ENCODE results near the gene FBN3.

FBN3 gene

DNA sequence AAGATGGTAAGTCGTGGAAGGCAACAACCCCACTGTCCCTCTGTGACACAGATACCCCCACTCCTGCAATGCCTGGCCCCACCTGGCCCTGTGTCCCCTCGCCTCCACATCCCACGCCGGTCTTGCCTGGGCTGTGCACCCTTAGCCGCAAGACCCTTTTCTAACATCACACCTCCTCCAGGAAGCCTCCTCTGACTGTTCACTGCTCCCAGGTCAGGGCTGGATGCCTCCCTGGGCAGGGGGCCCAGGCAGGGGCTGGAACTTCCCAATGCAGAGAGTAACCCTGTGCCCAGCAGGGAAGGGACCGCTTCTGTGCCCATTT, 1.3 kb downstream of the FBN3 start:
- no peak for DNase-seq

DNA sequence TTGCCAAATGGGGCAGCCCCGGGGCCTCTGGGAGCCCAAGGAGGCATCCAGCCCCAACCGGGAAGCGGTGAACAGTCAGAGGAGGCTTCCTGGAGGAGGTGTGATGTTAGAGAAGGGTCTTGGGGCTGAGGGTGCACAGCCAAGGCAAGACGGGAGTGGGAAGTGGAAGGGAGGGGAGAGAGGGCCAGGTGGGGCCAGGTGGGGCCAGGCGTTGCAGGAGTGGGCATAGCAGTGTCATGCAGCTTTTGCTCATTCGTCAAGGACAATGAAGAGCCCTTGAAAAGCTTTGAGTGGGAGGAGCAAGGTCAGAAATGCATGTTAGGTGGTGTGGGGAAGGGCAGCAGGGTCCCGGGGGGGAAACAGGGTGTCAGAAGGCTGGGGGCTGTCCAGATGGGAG, 1.8 kb downstream of the FBN3 start:
- DNase-seq = no peak

DNA sequence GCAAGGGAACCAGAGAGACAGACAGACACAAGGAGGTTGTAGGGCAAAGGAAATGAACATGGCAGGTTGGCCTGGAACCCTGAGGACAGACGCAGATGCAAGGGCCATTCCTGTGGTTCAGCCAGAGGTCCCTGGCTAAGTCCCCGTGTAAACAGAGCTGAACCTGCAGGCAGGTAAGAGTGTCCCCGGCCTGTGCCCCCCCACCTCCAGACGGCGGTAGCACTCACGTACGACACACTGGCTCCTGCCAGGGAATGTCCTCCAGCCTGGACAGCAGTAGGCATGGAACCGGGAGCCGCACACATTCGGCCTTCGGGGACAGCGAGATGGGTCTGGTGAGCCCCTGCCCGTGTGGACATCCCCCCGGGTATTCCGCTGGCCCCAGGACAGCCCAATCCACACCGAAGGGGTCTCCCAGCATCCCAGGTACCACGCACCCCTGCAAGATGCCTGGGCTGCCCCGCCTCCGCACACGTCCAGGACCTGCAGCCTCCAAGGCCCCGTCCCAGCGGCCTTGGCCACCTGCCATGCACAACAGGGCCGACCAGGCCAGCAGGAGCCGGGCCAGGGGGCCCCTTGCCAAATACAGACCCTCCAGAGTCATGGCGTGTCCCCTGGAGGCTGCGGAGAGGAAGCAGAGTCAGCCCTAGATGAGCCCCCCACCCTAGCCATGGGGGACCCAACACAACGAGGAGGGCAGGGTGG, 2.4 kb downstream of the FBN3 start:
- no peak for DNase-seq

DNA sequence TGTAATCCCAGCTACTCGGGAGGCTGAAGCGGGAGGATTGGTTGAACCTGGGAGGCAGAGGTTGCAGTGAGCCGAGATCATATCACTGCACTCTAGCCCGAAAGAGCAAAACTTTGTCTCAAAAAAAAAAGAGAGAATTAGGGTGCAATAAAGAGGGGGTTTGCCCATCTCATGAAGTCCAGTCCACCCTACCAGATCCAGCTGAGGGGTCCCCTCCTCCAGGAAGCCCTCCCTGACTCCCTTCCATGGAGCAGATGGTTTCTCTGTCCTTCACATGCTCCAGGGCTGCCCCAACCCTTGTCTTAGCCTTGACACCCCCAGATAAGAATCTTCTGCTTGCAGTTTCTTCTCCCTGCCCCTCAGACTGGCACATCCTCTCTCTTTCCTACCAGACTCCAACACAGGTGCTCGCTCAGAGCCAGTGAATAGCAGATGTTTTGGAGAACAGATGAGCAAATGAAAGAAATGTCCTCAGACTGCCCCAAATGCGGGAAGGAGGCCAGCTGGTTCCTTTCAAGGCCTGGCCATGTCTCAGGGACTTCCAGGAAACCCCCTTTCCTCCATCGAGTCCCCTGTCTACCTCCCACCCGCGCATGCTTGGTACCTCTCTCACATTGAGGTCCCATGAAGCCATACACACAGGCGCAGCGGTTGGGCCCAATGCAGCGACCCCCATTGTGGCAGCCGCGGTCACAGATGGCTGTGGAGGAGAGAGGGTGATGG, 5.0 kb downstream of the FBN3 start:
- DNase-seq = no peak

DNA sequence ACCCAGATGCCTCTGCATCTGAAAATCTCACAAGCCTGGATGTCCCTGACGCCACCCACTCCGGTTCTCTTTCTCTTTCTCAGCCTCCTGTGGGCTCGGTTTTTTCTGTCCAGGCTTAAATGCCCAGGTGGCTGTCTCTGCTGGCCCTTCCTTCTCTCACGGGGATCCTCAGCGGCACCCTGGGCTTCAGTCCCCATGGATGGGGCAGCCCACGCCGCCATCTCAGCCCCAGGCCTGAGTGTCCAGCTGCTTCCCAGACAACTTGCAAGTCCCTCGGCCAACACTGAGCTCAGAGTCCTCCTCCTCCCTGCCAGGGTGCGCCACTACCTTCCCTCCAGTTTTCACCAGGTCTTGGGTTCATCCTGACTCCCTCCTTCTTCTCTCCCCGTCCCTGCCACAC, 6.4 kb downstream of the FBN3 start:
- no peak for DNase-seq

DNA sequence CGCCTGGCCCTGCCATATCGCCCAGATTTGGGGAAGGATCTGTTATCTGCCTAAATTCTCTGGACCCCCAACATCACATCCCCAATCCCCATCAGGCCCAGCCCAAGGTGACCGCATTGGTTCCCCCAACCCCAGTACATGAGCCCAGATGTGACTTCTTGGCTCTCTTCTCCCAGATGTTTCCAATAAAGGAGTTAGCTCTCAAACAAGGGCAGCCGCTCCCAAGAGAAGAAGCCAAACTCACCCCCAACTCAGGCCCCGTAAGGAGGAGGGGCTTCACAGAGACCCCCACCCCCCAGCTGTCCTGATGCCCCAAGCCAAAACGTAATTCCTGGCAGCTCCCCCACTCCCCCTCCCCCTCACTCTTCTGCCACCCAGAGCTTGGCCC, 6.9 kb downstream of the FBN3 start:
- no peak for DNase-seq

DNA sequence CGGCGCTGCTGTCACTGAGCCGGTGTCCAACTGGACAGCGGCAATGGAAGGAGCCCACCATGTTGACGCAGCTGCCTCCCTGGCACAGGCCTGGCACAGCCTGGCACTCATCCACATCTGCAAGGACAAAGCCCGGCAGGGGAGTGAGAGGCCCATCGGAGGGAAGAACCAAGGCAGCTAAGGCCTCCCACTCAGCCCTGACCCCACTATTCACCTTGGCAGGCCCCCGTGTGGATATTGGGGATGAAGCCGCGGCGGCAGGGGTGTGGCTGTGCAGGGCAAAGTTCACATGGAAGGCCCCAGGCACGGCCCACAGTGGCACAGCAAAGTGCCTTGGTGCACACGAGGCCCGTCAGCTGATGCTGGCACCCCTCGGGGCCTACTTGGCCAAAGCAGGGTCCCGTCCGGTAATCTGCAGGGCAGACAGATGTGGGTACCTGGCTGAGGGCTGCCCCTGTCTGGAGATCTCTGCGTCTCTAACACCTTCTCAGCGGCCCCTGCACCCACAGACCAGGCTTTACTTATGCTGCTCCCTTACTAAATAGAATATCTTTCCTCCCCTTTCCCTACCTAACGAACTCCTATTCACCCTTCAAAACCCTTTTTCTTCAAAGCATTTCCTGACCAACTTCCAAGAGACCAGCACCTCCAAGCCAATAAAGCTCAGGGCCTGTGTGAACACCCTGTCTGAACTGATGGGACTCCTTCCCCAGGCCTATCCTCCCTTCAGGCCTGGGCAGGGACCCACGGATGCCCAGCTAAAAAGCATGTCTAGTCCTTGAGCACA, 7.5 kb downstream of the FBN3 start:
- DNase-seq = no peak

DNA sequence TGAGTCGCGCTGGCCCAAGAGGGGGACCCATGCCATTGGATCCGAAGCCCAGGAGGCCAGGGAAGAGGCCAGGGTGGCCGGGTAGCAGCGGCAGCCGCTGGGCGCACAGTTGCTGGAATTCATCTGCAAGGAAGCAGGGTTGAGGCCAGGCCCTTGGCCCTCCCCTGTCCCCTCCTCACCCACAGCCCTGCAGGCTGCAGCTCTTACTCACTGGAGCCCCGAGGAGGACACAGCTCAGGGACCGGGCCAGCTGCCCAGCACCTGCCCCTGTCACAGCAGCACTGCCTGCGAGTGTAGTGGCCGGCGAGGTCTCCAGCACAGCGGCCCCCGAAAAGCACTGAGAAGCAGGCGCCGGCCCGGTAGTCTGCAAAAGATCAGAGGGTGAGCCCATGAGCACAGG, 11.2 kb downstream of the FBN3 start:
- DNase-seq = no peak

DNA sequence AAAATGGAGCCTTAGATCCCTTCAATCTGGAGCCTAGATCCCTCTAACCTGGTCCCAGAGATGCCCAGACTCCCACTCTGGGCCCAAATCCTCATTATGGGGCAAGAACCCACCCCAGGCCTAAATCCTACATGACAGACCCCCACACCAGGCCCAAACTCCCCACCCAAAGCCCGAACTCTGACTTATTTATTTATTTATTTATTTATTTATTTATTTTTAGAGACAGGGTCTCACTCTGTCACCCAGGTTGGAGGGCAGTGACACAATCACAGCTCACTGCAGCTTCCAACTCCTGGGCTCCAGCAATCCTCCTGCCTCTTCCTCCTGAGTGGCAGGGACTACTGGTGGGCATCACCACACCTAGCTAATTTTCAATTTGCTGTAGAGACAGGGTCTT, 12.0 kb downstream of the FBN3 start:
- no peak for DNase-seq

DNA sequence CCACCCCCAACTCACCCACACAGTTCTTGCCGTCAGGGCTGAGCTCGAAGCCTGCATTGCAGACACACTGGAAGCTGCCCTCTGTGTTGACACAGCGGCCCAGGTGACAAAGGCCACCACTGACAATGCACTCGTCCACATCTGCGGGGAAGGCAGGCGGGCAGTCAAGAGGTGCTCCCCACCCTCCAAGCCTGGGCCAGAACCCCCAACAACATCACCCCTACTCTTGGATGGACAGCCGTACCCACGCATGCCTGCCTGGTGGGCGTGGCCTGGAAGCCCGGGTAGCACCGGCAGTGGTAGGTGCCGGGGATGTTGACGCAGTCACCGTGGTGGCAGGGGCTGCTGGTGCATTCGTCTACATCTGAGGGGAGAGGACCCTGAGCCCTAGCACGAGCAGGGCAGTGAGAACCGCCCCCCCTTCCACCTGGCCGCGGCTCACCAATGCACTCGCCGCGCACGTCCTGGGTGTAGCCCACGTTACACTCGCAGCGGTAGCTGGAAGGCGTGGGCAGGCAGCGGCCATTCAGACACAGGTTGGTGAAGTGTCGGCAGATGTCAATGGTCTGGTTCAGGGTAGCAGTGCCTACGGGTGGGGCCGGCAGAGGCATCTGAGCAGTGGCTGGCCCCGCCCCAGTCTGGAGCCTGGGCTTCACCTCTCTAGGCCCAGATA, 13.3 kb downstream of the FBN3 start:
- no peak for DNase-seq

DNA sequence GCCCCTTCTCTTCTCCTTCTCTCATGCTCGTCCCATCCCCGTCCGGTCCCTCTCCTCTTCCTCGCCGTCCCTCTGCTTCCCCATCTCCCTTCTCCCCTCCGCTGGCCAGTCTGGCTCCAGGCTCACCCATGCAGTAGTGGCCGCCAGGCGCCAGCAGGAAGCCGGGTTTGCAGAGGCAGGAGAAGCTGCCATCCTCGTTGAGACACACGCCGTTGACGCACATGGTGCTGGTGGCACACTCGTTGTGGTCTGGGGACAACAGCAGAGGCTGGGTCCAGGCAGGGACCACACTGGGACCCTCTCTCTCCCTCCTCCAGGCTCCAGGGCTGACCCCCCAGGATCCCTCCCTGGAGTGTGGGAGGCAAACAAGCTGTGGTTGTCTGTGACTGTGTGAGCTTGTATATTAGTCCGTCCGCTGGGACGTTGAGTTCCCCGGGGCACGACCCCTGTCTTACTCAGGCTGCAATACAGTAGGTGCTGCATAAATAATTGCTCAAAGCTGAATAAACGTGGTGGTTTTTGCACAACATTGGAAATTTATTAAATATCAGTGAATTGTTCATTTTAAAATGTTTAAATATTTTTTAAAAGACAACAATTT, 16.4 kb downstream of the FBN3 start:
- no peak for DNase-seq

DNA sequence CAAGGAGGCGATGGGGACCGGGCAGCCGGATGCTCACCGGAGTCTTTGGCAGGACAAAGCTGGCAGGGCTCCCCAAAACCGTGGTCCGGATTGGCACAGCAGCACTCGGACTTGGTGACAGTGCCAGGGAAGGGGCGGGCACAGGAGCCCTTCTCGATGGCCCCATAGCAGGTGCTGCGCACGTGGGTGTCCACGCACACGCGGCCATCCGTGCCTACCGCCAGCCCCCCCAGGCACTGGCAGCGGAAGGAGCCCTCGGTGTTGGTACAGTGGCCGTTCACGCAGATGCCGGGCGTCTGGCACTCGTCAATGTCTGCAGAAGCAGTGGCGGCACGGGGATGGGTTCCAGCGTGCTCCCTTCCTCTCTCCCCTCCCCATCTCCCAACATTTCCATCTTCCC, 17.9 kb downstream of the FBN3 start:
- DNase-seq = no peak

DNA sequence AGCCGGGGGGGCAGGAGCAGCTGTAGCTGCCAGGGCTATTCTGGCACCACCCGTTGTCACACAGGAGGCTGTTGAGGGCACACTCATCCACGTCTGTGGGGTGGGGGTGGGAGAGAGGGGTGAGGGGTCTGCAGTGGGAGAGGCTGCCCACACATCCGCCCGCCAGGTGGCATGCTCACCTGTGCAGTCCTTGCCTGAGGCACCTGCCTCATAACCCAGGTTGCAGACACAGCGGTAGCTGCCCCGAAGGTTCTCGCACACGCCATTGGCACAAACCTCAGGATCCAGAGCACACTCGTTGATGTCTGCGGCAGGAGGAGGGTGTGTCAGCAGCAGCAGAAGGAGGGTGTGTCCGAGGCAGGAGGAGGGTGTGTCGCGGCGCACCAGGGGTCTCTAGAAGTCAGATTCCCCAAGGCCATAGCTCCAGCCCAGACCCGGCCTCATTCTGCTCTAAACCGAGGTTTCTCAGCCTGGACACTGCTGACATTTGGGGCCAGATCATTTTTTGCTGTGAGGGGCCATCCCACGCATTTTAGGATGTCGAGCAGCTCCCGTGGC, 20.3 kb downstream of the FBN3 start:
- no peak for DNase-seq

DNA sequence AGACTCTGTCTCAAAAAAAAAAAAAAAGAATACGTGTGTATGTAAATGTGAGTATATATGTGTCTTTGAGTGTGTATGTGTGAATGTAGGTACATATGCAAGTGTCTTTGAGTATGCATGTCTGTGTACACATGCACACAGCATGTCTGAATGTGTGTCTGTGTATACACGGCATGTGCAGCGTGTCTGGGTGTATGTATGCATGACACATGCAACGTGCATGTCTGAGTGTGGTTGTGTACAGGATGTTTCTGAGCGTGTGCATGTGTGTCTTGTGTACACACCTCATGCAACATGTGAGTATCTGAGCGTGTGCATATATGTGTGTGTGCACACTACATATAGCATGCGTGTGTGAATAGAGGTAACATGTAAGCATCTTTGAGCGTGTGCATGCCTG, 20.8 kb downstream of the FBN3 start:
- no peak for DNase-seq

DNA sequence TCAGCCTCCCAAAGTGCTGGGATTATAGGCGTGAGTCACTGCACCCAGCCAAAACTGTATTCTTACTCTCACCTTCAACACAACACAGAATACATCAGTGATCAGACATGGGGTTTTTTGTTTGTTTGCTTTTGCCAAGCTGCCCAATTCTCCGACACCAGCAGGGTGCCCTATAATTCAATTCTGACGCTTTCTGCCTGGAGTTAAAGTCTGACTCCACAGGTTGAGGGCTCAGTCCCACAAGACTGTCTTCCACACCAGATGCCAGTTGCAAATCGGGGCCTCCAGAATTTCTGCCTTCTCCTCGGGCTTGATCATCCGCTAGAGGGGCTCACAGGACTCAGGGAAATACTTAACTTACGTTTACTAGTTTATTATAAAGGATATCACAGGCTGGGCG, 22.1 kb downstream of the FBN3 start:
- no peak for DNase-seq

DNA sequence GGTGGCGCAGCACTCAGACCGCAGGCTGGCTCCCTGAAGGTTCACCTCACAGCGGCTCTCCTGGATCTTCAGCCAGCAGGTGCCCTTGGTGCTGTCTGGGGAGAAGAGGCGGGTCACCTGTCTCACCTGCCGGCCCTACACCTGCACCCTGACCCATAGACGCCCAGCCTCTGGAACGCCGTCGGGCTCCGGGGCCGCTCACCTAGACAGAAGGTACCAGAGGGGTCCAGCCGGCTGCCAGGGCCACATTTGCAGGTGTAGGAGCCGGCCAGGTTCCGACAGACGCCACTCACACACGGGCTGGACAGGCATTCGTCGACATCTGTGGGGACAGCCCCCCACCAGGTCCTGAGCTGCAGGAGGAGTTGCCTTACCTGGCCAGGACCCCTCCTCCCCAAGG, 22.9 kb downstream of the FBN3 start:
- no peak for DNase-seq

DNA sequence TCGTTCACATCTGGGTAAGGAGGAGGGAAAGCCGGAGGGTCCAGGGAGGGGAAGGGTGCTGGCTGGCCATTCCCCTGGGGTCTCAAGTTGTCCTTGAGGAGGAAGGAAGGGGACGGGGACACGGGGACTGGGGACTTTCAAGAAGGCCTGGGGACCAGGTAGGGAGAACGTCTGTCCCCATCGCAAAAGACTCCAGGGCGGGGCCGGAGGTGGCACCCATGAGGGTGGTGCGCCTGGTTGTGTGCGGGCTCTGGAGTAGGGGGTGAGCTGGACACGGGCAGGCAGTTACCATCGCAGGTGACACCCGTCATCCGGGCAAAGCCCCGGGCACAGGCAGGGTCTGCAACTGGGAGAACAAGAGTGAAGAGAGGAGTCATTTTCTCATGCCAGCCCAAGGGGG, 23.4 kb downstream of the FBN3 start:
- no peak for DNase-seq

DNA sequence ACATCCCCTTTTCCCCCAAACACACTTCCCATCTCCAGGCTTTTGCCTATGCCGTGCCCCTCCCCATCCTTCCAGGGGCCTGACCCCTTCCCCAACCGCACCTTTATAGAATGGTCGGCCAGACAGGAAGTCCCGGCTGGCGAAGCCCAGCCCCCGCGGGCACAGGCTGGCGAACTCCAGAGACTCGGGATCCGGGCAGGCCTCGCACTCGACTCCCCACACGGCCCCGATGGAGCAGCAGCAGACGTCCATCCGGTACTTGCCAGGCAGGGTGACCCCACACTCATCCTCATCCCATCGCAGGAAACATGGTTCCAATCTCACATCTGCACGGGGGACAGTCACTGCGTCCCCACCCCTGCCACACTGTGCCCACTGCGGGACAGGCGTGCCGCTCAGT, 25.7 kb downstream of the FBN3 start:
- no peak for DNase-seq

DNA sequence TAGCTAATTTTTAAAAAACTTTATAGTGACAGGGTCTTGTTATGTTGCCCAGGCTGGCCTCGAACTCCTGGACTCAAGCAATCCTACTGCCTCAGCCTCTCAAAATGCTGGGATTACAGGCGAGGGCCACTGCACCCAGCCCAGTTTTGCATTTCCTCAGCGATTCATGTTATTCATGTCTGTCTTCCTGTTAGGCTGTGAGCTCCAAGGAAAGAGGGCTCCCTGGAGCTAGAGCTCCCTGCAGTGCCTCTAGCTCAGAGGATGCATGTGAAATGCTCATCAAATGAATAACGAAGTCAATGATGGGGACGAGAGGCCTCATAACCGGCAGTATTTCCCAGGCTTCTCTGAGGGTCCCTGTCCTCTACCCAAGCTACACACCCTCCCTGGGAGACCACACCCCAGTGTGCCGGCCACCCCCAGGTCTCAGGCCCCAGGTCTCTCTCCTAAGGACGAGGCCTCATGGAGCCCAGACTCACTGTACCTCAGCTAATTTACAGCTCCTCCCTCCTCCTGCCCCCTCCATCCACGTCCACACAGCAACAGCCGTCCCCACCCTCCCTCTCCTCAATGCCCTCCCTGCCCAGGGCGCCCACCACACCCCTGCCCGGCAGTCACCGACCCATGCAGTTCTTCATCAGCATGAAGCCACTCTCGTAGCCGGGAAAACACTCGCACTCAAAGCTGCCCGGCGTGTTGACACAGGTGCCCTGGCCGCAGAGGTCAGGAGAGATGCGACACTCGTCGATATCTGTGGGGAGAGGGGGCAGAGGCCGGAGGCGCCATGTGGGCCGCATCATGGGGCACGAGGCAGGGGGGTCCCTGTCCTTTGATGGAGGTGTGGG, 28.5 kb downstream of the FBN3 start:
- no peak for DNase-seq

DNA sequence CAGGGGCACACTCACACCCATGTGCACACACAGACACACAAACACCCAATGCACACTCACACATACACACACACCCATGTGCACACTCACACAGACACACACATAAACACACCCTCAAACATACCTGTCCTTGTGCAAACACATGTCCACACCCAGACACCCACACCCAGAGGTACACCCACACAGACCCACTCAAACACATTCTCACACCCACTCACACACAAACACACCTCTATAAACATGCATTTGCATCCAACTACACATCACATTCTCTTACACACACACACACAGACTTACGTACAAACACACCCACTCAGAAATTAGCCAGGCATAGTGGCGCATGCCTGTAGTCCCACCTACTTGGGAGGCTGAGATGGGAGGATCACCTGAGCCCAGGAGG, 31.4 kb downstream of the FBN3 start:
- DNase-seq = no peak

DNA sequence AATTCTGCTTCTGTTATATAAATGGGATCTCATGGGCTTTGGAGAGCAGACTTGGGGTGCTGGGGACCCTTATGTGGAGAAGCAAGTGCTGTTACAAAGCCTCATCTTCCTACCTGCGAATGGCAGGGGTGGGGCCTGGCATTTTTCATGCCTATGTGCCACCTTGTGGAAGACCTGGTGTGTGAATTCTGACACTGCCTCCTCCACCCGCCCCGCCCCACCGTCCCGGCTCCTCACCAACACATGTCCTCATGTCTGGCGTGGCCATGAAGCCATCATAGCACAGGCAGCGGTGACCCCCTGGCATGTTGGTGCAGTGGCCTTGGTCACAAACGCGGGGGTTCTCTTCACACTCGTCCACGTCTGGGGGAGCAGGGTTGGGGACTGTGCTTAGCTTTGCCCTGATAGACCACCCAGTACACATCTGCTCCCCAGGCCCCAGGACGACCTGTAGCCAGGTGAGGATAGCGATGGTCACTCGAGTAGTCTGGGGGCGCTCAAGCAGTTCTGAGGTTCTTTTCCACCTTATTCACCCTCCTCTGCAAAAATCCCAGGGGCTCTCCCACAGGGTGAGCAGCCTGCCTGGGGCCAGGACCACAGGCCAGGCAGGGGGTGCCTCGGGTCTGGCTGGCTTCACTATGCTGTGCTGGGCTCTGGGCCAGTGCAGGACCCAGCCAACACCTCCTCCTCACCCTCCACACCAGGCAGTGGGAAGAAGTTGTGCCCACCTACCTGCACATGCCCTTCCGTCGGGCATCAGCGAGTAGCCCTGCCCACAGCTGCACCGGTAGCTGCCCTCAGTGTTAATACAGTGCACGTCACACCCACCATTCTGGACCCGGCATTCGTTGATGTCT, 32.7 kb downstream of the FBN3 start:
- DNase-seq = no peak

All from CD4-positive, alpha-beta T cell treated with Interleukin-21 for 1 hour (primary cell).